ENCODE results near the gene DAP.

GRCh38 chr5:10645671-10646070 lies 115.4 kb downstream of the DAP start:
- TF ChIP-seq, protein P1, sequence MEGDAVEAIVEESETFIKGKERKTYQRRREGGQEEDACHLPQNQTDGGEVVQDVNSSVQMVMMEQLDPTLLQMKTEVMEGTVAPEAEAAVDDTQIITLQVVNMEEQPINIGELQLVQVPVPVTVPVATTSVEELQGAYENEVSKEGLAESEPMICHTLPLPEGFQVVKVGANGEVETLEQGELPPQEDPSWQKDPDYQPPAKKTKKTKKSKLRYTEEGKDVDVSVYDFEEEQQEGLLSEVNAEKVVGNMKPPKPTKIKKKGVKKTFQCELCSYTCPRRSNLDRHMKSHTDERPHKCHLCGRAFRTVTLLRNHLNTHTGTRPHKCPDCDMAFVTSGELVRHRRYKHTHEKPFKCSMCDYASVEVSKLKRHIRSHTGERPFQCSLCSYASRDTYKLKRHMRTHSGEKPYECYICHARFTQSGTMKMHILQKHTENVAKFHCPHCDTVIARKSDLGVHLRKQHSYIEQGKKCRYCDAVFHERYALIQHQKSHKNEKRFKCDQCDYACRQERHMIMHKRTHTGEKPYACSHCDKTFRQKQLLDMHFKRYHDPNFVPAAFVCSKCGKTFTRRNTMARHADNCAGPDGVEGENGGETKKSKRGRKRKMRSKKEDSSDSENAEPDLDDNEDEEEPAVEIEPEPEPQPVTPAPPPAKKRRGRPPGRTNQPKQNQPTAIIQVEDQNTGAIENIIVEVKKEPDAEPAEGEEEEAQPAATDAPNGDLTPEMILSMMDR (IDR thresholded peaks at IDR 0.05; ENCODE audit: borderline replicate concordance, extremely low read depth, low read length, poor library complexity, severe bottlenecking): no peak
- TF ChIP-seq EZH2 (IDR thresholded peaks at IDR 0.05; ENCODE audit: borderline replicate concordance, low read depth, low read length, severe bottlenecking): no peak
